NCI-H460 (cell line): ENCODE data around the gene ZMYND19. TPM values are rescaled to one million over a fixed set of nuclear protein-coding genes. Genes with fewer than 3 reads are reported as not detected.
"Not testable (repeated sequence)": the region's sequence is repeated elsewhere in the genome, so short reads cannot be mapped to it uniquely, and the experiment has no call there.

Experiments used
- DNase-seq: peaks from one replicate; pipeline ENCODE4 v3.0.0-alpha.2; 2016; ENCODE audit warnings: low read depth; ENCODE audit errors: extremely low read depth
- total RNA-seq: library from RNA; depleted of rRNA; stranded (reverse); fragments of >200 nt; shearing (Covaris generic); gene quantifications from 2 replicates; pipeline ENCODE4 v1.2.3, GENCODE V29; 2014

ZMYND19 gene
- total RNA-seq, 1 experiment from 2014 or later: 23.9 TPM

GRCh38 chr9:137589441-137590122 is 730 bp downstream of the ZMYND19 start:
- no peak for DNase-seq

GRCh38 chr9:137588891-137589290 is 1.4 kb downstream of the ZMYND19 start:
- no peak for DNase-seq

- DNase-seq: no peak
Measured at GRCh38 chr9:137588311-137588710, 2.0 kb downstream of the ZMYND19 start.

- no peak for DNase-seq
Measured at GRCh38 chr9:137586854-137587253, 3.5 kb downstream of the ZMYND19 start.

GRCh38 chr9:137583957-137584356 is 6.4 kb downstream of the ZMYND19 start:
- DNase-seq: no peak

- DNase-seq: no peak
Measured at GRCh38 chr9:137583347-137583746, 7.0 kb downstream of the ZMYND19 start.

GRCh38 chr9:137582286-137582860 is 7.9 kb downstream of the ZMYND19 start:
- peak; percentile 41 for DNase-seq

GRCh38 chr9:137581361-137582285 is 8.7 kb downstream of the ZMYND19 start:
- DNase-seq: no peak

GRCh38 chr9:137580954-137581322 is 9.4 kb downstream of the ZMYND19 start:
- DNase-seq: no peak

- no peak for DNase-seq
Measured at GRCh38 chr9:137580209-137580953, 9.9 kb downstream of the ZMYND19 start.

- no peak for DNase-seq
Measured at GRCh38 chr9:137579259-137579604, 11.1 kb downstream of the ZMYND19 start.

GRCh38 chr9:137578518-137579258 is 11.6 kb downstream of the ZMYND19 start, which contains the start of gene DPH7:
DPH7 (minus strand) TSS chr9:137578925; CDS start chr9:137578777, 148 bp downstream.
- peak; percentile 88 for DNase-seq

- DNase-seq: no peak
Measured at GRCh38 chr9:137575716-137576411, 14.4 kb downstream of the ZMYND19 start.

- DNase-seq: no peak
Measured at GRCh38 chr9:137575364-137575715, 15.0 kb downstream of the ZMYND19 start.

GRCh38 chr9:137574192-137574591 is 16.1 kb downstream of the ZMYND19 start:
- no peak for DNase-seq

- no peak for DNase-seq
Measured at GRCh38 chr9:137570566-137570965, 19.7 kb downstream of the ZMYND19 start.

GRCh38 chr9:137569609-137570203 is 20.6 kb downstream of the ZMYND19 start:
- no peak for DNase-seq

GRCh38 chr9:137568445-137568844 is 21.9 kb downstream of the ZMYND19 start:
- not testable (repeated sequence) for DNase-seq

GRCh38 chr9:137564817-137565411 is 25.4 kb downstream of the ZMYND19 start:
- no peak for DNase-seq
